Fibroblast of villous mesenchyme (primary cell): ENCODE measurements around the gene NMT1. TPM values are rescaled to one million over a fixed set of nuclear protein-coding genes. Genes with fewer than 3 reads are reported as not detected.

Experiments
- DNase-seq: peaks from one replicate; pipeline ENCODE4 v3.0.0-alpha.2; 2010; ENCODE audit warnings: low read depth
- H3K4me3 ChIP-seq: 2 replicates; pipeline ENCODE4 v1.5.1; 2011; ENCODE audit warnings: low read depth, mild to moderate bottlenecking, low read length
- CTCF ChIP-seq: IDR thresholded peaks from 2 replicates; pipeline ENCODE4 v1.5.1; 2012; ENCODE audit warnings: low read depth, mild to moderate bottlenecking, low read length; ENCODE audit not compliant: insufficient read depth
- total RNA-seq: library from RNA; depleted of rRNA; stranded (reverse); fragments of >200 nt; gene quantifications from 2 replicates; pipeline ENCODE4 v1.2.3, GENCODE V29; 2012

Gene NMT1
- total RNA-seq, 1 donor: 78.2 TPM

DNA sequence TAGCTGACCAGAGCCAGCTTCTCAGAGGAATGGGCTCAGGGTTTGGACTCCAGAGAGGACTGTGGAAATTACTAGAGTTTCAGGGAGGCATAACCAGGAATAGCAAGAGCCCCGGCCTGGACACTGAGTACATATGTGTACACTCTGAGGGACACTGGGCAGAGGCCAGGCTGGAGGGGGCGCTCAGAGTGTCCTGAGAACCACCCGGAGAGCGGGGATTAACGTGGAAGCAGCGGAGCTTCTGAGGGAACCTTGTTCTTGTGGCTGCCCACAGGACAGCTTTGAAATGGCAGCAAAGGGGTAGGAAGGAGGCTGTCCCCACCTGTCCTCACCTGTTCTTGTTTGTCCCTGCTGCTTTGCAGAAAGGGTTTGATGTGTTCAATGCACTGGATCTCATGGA is 43.4 kb downstream of the NMT1 start:
- no peak overlapping the region for H3K4me3 ChIP-seq
- TF ChIP-seq CTCF: no peak
- DNase-seq: no peak

DNA sequence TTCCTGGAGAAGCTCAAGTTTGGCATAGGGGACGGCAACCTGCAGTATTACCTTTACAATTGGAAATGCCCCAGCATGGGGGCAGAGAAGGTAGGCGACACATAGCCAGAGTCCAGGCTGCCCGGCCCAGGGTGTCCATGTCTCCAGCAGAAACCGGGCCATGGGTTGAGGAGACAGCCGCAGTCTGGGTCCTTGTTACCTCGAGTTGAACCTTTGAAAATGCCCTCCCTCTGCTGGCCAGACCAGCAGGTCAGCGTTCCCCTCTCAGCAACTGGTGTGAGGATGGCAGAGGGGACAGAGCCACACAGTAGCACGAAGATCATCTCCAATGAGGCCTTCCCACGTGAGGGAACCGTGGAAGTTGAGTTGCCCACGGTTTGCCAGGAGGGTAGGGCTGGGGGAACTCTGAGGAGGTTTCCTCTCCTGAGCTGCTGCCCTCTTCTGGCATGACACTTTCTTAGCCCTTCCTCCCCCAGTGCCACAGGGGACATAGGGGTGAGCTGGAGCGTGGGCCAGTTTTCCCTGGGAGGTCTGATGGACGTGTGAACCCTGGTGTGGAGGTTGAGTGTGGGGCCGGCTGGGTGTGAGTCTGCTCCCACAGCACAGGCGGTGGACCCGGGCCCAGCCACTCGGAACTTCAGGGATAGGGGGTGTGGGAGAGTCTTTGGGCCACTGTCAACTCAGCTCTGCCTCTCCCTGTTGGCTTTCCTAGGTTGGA is 43.9 kb downstream of the NMT1 start:
- no peak overlapping the region for H3K4me3 ChIP-seq
- TF ChIP-seq CTCF: no peak
- DNase-seq: no peak

DNA sequence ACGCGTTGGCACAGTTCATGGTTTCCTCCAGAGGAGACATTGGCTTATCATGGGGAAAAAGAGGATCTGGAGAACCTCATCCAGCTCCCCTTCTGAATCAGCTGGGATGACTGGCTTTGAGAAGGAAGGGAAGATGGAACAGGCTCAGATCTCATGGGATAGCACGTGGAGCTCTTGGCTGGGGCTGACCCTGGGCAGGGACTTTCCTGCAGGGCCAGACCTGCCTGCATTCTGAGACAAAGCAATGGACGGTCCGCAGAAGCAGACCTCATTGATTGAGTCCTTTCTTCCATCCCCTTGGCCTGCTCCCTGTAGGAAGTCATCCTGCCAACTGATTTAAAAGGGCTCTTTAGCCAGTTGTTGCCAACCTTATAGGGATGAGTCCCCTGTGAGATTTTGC is 45.0 kb downstream of the NMT1 start:
- H3K4me3 ChIP-seq: no peak overlapping the region
- no peak for DNase-seq
- TF ChIP-seq CTCF: no peak

GRCh38 chr17:45106582-45106981 is 45.5 kb downstream of the NMT1 start:
- DNase-seq: no peak
- no peak for TF ChIP-seq CTCF
- no peak overlapping the region for H3K4me3 ChIP-seq

GRCh38 chr17:45107293-45108010 is 46.3 kb downstream of the NMT1 start:
- no peak for TF ChIP-seq CTCF
- DNase-seq: no peak
- H3K4me3 ChIP-seq: no peak overlapping the region

DNA sequence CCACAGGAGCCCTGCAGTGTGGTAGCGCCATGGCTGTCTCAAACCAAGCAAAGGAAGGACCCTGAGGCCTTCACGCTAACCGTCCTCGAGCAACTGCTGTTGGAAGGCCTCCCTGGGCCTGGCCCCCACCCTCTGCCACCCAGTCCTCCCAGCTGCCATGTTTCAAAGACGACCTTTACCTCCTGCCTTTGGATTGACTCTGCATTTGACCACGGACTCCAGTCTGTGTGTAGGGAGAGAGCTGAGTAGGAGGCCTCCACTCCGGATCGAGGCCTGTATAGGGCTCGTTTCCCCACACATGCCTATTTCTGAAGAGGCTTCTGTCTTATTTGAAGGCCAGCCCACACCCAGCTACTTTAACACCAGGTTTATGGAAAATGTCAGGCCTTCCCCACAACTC is 46.9 kb downstream of the NMT1 start:
- no peak for DNase-seq
- H3K4me3 ChIP-seq: no peak overlapping the region
- no peak for TF ChIP-seq CTCF
